Measurements from ENCODE around the gene NYAP1. TPM values are rescaled to one million over a fixed set of nuclear protein-coding genes. Genes with fewer than 3 reads are reported as not detected.

The NYAP1 gene
- total RNA-seq, 3 donors from 2014 or later: 0.48 to 0.66 (median 0.59) TPM

DNA sequence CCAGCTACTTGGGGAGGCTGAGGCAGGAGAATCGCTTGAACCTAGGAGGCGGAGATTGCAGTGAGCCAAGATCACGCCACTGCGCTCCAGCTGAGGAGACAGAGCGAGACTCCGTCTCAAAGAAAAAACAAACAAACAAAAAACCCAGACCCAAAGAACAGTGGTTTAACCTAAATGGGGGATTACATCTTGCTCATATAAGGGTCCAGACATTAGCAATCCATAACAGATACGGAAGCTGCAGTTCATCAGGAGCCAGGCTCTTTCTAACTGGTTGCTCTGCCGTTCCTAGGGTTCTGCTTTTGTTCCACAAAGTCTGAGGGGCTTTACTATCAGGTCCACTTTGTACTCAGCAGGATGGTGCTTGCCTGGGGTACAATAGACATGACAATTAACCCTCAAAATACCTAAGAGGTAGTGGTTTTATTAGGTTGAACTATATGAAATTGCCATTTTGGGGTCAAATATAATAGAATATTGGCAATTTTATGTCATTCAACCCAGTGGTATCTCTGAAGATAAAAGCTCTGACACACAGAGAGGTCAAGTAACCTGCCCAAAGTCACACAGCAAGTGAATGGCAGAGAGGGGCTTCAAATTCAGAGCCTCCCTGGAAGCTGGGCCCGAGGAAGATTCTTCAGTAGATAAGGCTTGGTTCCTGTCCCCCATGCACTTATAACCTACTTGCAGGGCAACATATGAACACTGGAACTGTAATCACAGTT lies 21.3 kb downstream of the NYAP1 start:
- Histone ChIP-seq H3K9me3 (no peaks in the 10 kb centered on the region), H3K27me3 (no peaks in the 10 kb centered on the region), H3K36me3 (no peaks in the 10 kb centered on the region), H3K4me1 (no peaks in the 10 kb centered on the region), H3K27ac (no peak overlapping the region), H3K4me3 (no peak overlapping the region)
- no peak for DNase-seq (ENCODE audit: low spot score in 2 of 2)
- TF ChIP-seq, protein P1, sequence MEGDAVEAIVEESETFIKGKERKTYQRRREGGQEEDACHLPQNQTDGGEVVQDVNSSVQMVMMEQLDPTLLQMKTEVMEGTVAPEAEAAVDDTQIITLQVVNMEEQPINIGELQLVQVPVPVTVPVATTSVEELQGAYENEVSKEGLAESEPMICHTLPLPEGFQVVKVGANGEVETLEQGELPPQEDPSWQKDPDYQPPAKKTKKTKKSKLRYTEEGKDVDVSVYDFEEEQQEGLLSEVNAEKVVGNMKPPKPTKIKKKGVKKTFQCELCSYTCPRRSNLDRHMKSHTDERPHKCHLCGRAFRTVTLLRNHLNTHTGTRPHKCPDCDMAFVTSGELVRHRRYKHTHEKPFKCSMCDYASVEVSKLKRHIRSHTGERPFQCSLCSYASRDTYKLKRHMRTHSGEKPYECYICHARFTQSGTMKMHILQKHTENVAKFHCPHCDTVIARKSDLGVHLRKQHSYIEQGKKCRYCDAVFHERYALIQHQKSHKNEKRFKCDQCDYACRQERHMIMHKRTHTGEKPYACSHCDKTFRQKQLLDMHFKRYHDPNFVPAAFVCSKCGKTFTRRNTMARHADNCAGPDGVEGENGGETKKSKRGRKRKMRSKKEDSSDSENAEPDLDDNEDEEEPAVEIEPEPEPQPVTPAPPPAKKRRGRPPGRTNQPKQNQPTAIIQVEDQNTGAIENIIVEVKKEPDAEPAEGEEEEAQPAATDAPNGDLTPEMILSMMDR (IDR thresholded peaks at IDR 0.05): no peak
- TF ChIP-seq POLR2A (IDR thresholded peaks at IDR 0.05) (no peak), POLR2AphosphoS5 (IDR thresholded peaks at IDR 0.05) (no peak)
- intact Hi-C loops (cut with DNase I; ENCODE audit: low total_unique reads): no loop called here

DNA sequence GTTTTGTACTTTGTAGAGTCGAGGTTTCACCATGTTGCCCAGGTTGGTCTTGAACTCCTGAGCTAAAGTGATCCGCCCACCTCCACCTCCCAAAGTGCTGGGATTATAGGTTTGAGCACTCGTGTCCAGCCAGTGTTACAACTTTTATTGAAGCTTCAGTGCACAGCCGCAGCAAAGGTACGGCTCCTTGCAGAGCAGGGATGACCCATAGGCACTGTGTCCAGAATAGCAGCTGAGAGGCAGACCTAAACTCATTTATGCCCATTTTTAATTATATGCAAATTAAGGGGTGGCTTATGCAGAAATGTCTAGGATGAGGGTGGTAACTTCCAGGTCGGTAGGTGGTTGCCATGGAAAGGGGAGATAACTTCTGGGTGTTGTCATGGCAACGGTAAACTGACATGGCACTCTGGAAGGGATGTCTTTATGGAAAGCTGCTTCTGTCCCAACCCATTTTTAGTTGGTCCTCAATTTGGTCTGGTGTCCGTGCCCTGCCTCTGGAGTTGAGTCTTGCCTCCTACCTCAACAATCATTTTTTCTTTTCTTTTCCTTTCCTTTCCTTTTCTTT lies 22.7 kb downstream of the NYAP1 start:
- no peaks in the 10 kb centered on the region for H3K9me3 ChIP-seq
- H3K36me3 ChIP-seq: no peaks in the 10 kb centered on the region
- intact Hi-C loops (cut with DNase I; ENCODE audit: low total_unique reads): no loop called here
- H3K27ac ChIP-seq: no peak overlapping the region
- DNase-seq (ENCODE audit: low spot score in 2 of 2): no peak
- H3K27me3 ChIP-seq: no peaks in the 10 kb centered on the region
- H3K4me3 ChIP-seq: no peak overlapping the region
- no peaks in the 10 kb centered on the region for H3K4me1 ChIP-seq
- TF ChIP-seq, protein P1 (IDR thresholded peaks at IDR 0.05): no peak
- no peak for TF ChIP-seq POLR2AphosphoS5 (IDR thresholded peaks at IDR 0.05)
- TF ChIP-seq POLR2A (IDR thresholded peaks at IDR 0.05): no peak

DNA sequence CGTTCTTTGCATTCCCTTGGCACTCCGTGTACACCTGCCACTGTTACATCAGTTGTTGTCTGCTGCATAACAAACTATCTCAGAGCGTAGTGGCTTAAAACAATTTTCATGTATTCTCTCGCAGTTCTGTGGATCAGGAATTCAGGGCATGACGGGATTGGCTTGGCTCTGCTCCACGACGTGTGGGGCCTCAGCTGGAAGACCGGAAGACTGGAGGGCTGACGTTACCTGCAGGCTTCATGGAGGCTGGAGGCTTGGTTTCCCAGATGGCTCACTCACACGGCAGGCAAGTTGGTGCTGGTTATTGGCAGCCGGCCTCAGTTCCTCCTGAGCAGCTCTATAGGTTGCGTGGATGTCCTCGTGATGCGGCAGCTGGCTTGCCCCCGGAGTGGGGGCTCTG lies 25.5 kb downstream of the NYAP1 start:
- TF ChIP-seq POLR2A (IDR thresholded peaks at IDR 0.05) (no peak), POLR2AphosphoS5 (IDR thresholded peaks at IDR 0.05) (no peak)
- TF ChIP-seq, protein P1 (IDR thresholded peaks at IDR 0.05): no peak
- peak overlapping the region in 1 of 2 donors; percentile 4 for H3K27ac ChIP-seq
- intact Hi-C loops (cut with DNase I; ENCODE audit: low total_unique reads): no loop called here
- DNase-seq (ENCODE audit: low spot score in 2 of 2): peak in 1 of 2 donors; percentile 59
- H3K4me3 ChIP-seq: peak overlapping the region in 2 of 3 donors; percentile 17 to 24
- H3K4me1 ChIP-seq: no peaks in the 10 kb centered on the region
- H3K27me3 ChIP-seq: no peaks in the 10 kb centered on the region
- no peaks in the 10 kb centered on the region for H3K9me3 ChIP-seq
- no peaks in the 10 kb centered on the region for H3K36me3 ChIP-seq

DNA sequence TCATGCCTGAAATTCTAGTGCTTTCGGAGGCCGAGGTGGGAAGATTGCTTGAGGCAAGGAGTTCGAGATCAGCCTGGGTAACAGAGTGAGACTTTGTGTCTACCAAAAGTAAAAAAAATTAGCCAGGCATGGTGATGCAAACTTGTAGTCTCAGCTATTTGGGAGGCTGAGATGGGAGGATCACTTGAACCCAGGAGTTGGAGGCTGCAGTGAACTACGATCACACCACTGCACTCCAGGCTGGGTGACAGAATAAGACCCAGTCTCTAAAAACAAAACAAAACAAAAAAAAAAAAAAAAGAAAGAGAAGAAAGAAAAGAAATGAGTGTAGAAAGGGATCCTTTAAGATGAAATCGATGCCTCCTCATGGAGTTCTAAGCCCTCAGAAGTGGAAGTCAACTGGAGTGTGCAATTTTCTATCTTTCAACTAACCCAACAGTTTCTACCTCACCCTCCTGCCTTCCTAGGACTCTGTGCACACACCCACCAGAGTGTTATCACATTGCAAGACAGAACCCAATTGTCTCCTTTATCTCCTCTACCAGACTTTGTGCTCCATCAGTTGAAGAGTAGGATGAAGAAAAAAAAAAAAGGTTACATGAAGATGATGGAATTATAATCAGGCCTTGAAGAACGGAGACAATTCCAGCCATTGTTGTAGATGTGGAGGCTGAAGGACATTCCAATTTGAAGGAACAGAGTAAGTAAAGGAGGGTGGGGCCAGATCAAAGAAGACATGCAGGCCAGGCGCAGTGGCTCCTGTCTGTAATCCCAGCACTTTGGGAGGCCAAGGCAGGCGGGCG lies 26.9 kb downstream of the NYAP1 start:
- Histone ChIP-seq H3K27ac (no peak overlapping the region), H3K27me3 (no peaks in the 10 kb centered on the region), H3K9me3 (no peaks in the 10 kb centered on the region), H3K4me3 (no peak overlapping the region), H3K4me1 (no peaks in the 10 kb centered on the region), H3K36me3 (no peaks in the 10 kb centered on the region)
- intact Hi-C loops (cut with DNase I; ENCODE audit: low total_unique reads): no loop called here
- no peak for DNase-seq (ENCODE audit: low spot score in 2 of 2)
- TF ChIP-seq, protein P1 (IDR thresholded peaks at IDR 0.05): no peak
- no peak for TF ChIP-seq POLR2AphosphoS5 (IDR thresholded peaks at IDR 0.05)
- no peak for TF ChIP-seq POLR2A (IDR thresholded peaks at IDR 0.05)

Data from breast epithelium (tissue), 4 donors.